NCI-H2029 treated with DMSO at 0.1 percent for 48 hours (cell line): ENCODE measurements around the gene IGSF10.

Source experiments
- DNase-seq: peaks from one replicate; lab custom pipeline; 2025; lab: John Stamatoyannopoulos, UW

The IGSF10 gene

GRCh38 chr3:151460228-151460627 lies 633 bp downstream of the IGSF10 start:
- DNase-seq = no peak

DNA sequence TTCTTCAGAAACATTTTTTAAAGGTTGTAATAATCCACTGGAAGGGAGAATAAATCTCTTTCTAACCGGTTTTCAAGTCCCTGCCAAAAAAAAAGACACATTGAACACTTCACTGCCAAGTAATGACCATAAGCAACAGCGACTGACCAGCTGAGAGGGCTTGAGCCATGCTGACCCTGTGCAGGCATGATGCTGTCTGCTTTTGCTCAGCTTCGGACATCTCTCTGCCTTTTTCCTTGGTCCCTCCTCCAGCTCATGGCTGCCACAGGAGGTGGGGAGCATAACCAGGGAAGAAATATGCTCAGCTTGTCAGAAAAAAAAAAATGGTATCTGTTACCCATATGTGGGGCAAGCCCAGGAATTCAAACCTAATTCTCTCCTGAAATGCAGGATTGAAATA lies 1.5 kb downstream of the IGSF10 start:
- DNase-seq = no peak

- DNase-seq = no peak
These were observed 4.8 kb downstream of the IGSF10 start for GRCh38 chr3:151456065-151456464.

- no peak for DNase-seq
These were observed 8.0 kb downstream of the IGSF10 start for GRCh38 chr3:151452841-151453240.

GRCh38 chr3:151452368-151452767 lies 8.5 kb downstream of the IGSF10 start:
- DNase-seq = no peak

DNA sequence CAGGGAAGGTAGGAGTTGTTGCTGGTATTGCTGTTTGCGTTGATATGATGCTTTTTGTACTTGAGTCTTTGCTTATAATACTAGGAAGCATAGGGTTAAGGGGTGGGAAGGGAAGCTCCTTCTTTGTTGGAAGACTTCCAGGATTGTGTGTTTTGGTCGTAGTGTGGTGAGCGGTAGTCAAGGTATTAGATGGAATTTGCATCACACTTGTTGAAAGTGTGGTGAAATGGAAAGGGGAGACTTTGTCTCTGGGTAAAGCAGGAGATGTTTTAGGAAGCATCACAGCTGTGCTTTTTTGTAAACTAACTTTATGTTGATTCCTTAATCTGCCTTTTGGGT lies 14.9 kb downstream of the IGSF10 start:
- no peak for DNase-seq

DNA sequence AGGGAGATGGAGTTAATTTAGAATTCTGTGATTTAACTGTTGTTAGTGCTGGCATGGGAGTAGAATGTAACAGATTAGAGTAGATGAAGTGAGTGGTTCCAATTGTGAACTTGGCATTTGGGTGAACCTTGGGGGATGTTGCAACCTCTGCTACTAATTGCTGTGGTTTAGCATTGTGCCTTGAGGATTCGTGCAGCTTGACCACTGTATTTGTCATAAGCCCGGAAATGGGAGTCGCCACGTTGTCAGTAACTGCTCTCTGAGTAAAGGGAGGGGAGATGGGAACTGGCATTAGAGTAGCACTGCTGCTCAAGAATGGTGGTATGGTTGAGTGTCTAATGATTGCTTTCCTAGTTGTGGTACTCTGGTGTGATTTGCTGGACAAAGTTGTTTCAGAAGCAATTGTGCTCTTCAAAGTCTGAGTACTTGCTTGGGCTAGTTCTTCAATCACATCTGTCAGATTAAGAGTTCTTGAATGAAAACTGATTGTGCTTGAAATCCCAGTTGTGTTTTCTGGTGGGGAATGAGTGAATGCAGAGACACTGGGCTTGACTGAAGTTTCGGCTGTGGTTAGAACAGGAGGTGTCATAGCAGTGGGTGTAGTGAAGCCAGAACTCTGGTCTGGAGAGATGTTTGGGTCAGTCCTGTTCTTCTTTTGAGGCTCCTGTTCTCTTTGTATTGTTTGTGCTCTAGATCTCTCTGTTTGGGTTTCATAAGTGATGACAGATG lies 15.4 kb downstream of the IGSF10 start:
- DNase-seq = no peak

- no peak for DNase-seq
These were observed 17.3 kb downstream of the IGSF10 start for GRCh38 chr3:151443583-151443982.

GRCh38 chr3:151440940-151441339 lies 19.9 kb downstream of the IGSF10 start:
- DNase-seq = no peak

DNA sequence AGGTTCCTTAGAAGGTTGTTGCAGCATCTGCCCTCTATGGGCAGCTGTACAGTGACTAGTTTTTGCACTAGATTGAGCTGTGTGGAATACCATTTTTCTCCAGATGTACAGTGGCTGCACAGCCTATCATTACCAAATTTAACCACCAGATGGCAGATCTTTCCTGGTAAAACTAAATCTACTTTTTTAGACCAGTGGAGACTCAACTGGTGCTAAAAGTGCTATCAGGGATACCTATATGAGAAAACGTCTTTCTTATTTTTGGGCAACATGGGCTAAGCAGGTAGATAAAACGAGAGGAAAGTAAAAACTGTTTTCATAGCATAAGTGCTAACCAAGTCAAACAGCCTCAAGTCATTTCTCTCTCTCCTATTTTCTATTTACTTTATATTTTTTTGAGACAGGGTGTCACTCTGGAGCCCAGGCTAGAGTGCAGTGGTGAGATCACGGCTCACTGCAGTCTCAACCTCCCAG lies 21.2 kb downstream of the IGSF10 start:
- peak; percentile 21 for DNase-seq

DNA sequence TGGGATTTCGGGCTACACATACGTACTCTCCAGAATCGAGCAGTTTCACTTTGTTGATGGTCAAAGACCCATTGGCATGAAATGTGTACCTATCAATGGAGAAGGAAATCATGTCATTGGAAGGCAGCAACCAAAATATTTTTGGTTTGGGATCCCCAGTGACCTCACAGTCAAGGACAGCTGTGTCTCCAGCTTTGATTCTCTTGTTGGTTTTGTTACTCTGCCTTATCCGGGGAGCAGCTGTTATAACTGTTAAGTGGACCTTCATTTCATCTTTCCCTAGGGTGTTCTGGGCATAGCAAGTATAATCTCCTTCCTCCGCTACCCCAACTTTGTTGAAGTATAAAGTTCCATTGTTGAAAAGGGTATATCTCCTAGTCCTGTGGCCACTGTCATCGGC lies 23.0 kb downstream of the IGSF10 start:
- no peak for DNase-seq

DNA sequence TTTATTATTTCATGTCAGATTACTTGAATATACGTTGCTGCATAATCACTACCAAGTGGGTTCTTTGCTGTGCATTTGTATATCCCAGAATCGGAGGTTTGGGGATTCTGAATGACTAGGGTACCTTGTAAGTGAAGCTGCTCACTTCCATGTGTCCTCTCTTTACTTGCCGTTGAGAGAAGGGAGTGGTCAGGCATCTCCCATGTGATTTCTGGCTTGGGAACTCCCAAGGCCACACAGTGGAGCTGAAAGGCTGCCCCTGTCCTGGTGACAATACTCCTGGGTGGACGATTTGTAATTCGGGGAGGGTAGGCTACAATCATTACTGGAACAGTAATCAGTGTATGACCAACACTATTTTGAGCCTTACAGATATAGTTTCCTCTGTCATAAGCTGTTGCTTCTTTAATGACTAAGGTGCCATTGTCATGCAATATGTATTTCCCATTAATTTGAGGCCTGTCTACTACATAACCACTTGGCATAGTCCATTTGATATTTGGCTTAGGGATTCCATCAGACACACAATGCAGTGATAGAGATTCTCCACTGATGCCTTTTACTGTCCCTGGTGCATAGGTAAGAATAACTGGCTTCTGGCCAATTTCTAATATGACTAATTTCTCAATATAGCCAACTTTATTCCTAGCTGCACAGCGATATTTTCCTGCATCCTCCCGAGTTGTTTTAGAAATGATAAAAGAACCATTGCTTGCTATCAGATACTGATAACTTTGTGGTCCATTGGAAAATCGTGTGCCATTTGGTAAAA lies 24.0 kb downstream of the IGSF10 start:
- no peak for DNase-seq

DNA sequence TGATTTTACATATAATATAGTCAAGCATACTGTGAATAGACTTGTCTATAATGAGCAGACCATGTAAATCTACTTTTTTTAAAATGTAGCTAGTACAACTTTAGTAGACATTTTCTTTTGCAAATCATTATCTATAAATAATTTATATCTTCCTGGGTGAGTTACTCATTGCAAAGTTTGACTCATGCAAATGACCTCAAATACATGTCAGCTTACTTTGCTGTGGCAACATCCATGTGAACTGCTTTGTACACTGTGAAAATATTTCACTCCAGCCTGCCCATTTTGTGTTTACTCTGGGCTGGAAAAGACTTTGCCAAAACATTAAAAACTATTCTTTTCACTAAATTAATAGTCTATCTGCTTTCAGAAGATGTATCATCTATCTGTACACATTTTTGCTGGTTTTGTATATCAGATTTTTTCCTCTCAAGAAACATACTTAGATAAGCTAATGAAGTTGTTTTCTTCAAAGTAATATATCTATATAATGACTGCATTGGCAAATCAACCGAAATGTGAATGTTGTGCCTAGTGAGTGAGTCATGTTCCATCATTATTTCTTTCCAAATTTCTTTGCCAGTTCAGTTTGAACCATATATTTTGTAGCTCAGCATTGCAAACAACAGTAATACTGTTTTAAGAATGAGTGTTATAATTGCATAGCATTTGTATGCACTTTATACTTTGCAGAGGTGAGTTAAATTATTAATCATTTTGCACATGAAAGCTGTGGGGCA lies 26.5 kb downstream of the IGSF10 start:
- no peak for DNase-seq

DNA sequence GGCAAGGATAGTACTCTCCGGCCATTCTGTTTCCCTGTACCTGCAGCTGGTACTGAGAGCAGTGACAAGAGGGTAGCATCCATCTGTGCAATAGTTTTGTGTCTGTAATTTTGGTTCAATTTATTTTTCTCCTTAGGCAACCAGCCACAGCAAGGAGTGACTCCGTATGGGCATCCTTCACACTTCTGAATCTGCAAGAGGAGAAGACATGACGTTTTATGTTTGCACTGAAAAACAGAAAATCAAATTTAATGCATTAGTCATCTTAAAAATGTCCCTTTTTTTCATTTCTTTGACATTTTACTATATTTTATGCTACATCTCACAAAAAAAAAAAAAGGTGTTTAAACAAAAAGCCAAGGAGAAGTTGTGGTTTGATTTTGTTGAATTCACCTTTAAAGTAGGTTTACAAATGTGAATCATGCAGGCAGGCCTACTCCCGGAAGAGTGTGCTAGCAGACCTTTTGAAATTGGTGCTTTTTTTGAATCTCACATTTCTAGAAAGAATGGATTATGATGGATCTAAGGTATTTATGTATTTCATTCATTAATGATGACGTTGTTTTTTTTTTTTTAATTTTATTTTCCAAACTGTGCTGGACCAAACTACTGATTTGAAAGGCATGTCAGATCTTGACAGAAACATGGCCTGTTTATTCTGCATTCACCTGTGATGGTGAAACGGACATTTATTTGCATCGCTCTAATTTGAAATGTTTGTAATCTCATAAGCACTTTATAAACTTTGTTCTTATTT lies 28.1 kb downstream of the IGSF10 start:
- DNase-seq = no peak

DNA sequence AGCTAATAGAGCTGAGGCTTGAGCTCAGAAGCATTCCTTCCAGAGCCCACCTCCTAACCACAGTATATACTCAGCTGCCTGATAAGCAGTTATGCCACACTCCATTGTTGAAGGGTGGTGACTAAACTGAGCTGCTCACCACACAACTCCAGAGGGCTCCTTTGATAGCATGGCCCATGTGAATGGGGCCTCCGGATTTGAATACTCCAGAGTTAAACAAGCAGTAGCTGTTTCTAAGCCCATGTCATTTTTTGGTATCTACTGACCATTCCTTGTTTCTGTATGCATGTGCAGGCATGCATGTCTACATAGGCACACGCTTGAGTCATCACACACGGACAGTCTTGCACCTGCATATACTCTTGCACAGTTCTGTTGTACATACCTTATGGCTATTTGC lies 28.9 kb downstream of the IGSF10 start:
- no peak for DNase-seq

- DNase-seq = no peak
These were observed 29.9 kb downstream of the IGSF10 start for GRCh38 chr3:151430821-151431484.

DNA sequence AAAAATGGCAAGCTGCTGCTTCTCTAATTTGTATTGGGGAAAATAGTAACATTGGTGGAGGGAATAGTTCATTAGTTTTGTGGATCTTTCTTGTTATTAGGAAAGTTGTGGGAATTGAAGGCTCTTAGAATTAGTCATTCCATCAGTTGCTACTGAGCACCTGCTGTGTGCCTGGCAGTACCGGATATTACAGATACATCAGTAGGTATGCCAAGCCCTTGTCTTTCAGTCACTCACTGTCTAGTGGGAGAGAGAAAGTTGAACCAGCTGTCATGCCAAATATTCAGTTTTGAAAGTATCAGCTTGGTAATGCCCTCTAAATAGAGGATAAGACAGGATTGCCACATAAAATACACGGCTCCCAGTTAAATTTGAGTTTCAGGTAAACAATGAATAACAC lies 32.5 kb downstream of the IGSF10 start:
- no peak for DNase-seq

DNA sequence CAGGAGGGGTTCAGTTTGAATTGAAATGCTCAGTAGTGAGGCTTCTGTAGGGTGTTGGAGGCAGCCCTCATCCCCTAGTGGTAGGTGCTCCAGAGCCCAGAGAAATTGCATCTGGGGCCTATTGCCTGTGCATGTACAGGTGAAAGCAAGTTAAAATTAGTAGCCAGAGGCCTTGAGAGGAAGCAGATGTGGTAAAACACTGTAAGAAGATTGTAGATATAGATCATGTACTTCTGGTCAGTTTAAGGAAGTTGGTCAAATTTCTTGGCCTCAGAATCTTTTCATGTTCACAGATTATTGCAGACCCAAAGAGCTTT lies 34.6 kb downstream of the IGSF10 start:
- DNase-seq = no peak

DNA sequence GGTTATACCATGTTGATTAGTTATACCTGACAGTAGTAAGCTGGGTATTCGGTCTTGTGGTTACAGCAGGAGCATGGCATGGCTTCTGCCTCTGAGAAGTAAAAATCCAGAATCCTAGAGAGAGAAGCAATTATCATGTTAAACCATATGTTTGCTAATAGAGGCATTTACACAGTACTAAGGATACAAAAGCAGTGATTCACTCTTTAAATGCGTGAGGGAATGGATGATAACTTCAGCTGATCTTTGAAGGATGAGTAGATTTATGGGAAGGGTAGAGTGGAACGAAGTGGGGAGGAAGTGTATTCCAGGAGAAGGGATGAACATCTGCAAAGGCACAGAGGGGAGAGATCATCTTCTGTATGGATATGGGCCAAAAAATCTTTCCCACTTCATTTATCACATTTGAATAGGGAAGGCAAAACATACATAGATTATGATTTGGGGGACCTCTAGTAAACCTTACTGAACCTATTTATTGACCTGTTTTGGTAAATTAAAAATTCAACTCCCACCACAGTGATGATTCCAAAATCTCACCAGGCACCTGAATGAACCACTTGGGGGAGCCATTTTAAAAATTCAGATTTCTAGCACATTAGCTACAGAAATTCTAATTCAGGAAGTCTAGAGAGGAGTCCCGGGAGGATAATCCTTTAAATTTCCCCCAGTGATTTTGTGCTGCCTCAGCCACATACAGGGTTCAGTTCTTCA lies 35.1 kb downstream of the IGSF10 start:
- no peak for DNase-seq

DNA sequence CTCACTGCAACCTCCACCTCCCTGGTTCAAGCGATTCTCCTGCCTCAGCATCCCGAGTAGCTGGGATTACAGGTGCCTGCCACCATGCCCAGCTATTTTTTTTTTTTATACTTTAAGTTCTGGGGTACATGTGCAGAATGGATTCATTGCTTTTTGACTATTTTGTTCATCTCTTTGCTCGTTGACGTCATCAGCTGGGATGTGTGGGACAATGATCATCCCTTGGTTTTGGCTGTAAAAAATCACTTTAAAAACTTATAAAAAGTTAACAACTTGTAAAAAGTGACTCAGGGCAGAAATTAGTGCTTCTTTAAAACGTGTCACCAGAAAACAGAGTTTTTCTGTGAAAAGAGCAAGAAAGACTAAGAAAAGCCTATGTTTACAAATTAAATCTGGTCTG lies 37.8 kb downstream of the IGSF10 start:
- DNase-seq = no peak

GRCh38 chr3:151421938-151422337 lies 38.9 kb downstream of the IGSF10 start:
- DNase-seq = no peak
